ENCODE results near the gene TCP11.

GRCh38 chr6:35168461-35168861 is 27.3 kb upstream of the TCP11 start:
- no peak for TF ChIP-seq CTCF (IDR thresholded peaks at IDR 0.05)
- no peak for TF ChIP-seq POLR2A (IDR thresholded peaks at IDR 0.05)
